ENCODE measurements around the gene SLC45A3. TPM values are rescaled to one million over a fixed set of nuclear protein-coding genes. Genes with fewer than 3 reads are reported as not detected.

SLC45A3 gene
- total RNA-seq, 2 experiments from 2014 or later = 0.11 TPM; not detected in 1

- POLR2A ChIA-PET = no interaction called here
- Histone ChIP-seq H3K4me3 (ENCODE audit: low read length) (no peak overlapping the region), H3K27me3 (ENCODE audit: control insufficient read depth in 1 of 2, insufficient read depth in 2 of 2, low read length in 2 of 2) (no peaks in the 10 kb centered on the region), H3K27ac (ENCODE audit: low read depth in 1 of 2, low read length in 2 of 2) (no peak overlapping the region), H3K36me3 (ENCODE audit: insufficient read depth, low read length) (no peaks in the 10 kb centered on the region), H3K4me1 (ENCODE audit: insufficient read depth, low read length) (no peaks in the 10 kb centered on the region), H3K9me3 (ENCODE audit: control insufficient read depth in 1 of 2, insufficient read depth in 1 of 2, low read length in 2 of 2) (peaks cover 0 to 6% of the 10 kb centered on the region in 2 experiments)
- Mint-ChIP-seq H3K36me3 (ENCODE audit: low read depth) (no peaks in the 10 kb centered on the region), H3K27me3 (peaks cover 19% of the 10 kb centered on the region), H3K9me3 (no peaks in the 10 kb centered on the region), H3K4me1 (ENCODE audit: low read depth) (no peaks in the 10 kb centered on the region), H3K4me3 (no peak overlapping the region), H3K27ac (no peak overlapping the region)
- no peak for TF ChIP-seq CTCF (IDR thresholded peaks at IDR 0.05)
- DNase-seq (no peak), ATAC-seq (ENCODE audit: poor library complexity) (no peak)
- CTCF ChIA-PET = no interaction called here
- intact Hi-C loops (cut with DNase I, micrococcal nuclease) = no loop called here
Measured at GRCh38 chr1:205689479-205689878, 9.2 kb upstream of the SLC45A3 start.

GRCh38 chr1:205688171-205689080 is 8.1 kb upstream of the SLC45A3 start:
- no peak overlapping the region for H3K27ac Mint-ChIP-seq
- H3K27me3 Mint-ChIP-seq = peaks cover 19% of the 10 kb centered on the region

GRCh38 chr1:205687242-205687641 is 6.9 kb upstream of the SLC45A3 start:
- ChIA-PET CTCF (no interaction called here), POLR2A (no interaction called here)
- H3K4me3 Mint-ChIP-seq = no peak overlapping the region
- TF ChIP-seq CTCF (IDR thresholded peaks at IDR 0.05) = no peak
- ATAC-seq (ENCODE audit: poor library complexity) (no peak), DNase-seq (no peak)
- no peaks in the 10 kb centered on the region for H3K4me1 Mint-ChIP-seq (ENCODE audit: low read depth)
- intact Hi-C loops (cut with DNase I, micrococcal nuclease) = no loop called here
- Histone ChIP-seq H3K4me3 (ENCODE audit: low read length) (no peak overlapping the region), H3K27ac (ENCODE audit: low read depth in 1 of 2, low read length in 2 of 2) (no peak overlapping the region), H3K27me3 (ENCODE audit: control insufficient read depth in 1 of 2, insufficient read depth in 2 of 2, low read length in 2 of 2) (no peaks in the 10 kb centered on the region), H3K4me1 (ENCODE audit: insufficient read depth, low read length) (no peaks in the 10 kb centered on the region), H3K36me3 (ENCODE audit: insufficient read depth, low read length) (no peaks in the 10 kb centered on the region), H3K9me3 (ENCODE audit: control insufficient read depth in 1 of 2, insufficient read depth in 1 of 2, low read length in 2 of 2) (no peaks in the 10 kb centered on the region)
- H3K36me3 Mint-ChIP-seq (ENCODE audit: low read depth) = no peaks in the 10 kb centered on the region
- no peaks in the 10 kb centered on the region for H3K9me3 Mint-ChIP-seq
- H3K27ac Mint-ChIP-seq = no peak overlapping the region
- peaks cover 10% of the 10 kb centered on the region for H3K27me3 Mint-ChIP-seq

More at GRCh38 chr1:205688171-205689080, 8.1 kb upstream of the SLC45A3 start:
- Mint-ChIP-seq H3K9me3 (no peaks in the 10 kb centered on the region), H3K4me1 (ENCODE audit: low read depth) (no peaks in the 10 kb centered on the region), H3K36me3 (ENCODE audit: low read depth) (no peaks in the 10 kb centered on the region), H3K4me3 (no peak overlapping the region)
- no peak for TF ChIP-seq CTCF (IDR thresholded peaks at IDR 0.05)
- Histone ChIP-seq H3K4me3 (ENCODE audit: low read length) (no peak overlapping the region), H3K27me3 (ENCODE audit: control insufficient read depth in 1 of 2, insufficient read depth in 2 of 2, low read length in 2 of 2) (no peaks in the 10 kb centered on the region), H3K27ac (ENCODE audit: low read depth in 1 of 2, low read length in 2 of 2) (no peak overlapping the region), H3K36me3 (ENCODE audit: insufficient read depth, low read length) (no peaks in the 10 kb centered on the region), H3K4me1 (ENCODE audit: insufficient read depth, low read length) (no peaks in the 10 kb centered on the region), H3K9me3 (ENCODE audit: control insufficient read depth in 1 of 2, insufficient read depth in 1 of 2, low read length in 2 of 2) (peaks cover 0 to 2% of the 10 kb centered on the region in 2 experiments)
- DNase-seq = no peak
- intact Hi-C loops (cut with DNase I, micrococcal nuclease) = no loop called here
- ATAC-seq (ENCODE audit: poor library complexity) = no peak
- ChIA-PET POLR2A (no interaction called here), CTCF (interaction anchor here (0.6 to 1.0 kb wide), 2 partner anchors 29 to 31 kb away, joined by 3 read pairs; no protein-coding TSS in a partner anchor)

Data from CD4-positive, alpha-beta T cell (primary cell).